CD4-positive, alpha-beta T cell (primary cell): ENCODE results near the gene P2RY1. TPM values are rescaled to one million over a fixed set of nuclear protein-coding genes. Genes with fewer than 3 reads are reported as not detected.

Experiments
- ATAC-seq: fragments of 200-7000 bp; cut with Tn5 transposase; one replicate; pipeline ENCODE4 v1.10.0; 2022; ENCODE audit warnings: mild to moderate bottlenecking; ENCODE audit not compliant: poor library complexity
- CTCF ChIA-PET: fragments of 350-600 bp; sonication (Branson Sonifier 250); formaldehyde crosslinking; loops from one replicate; lab custom pipeline; 2021; ENCODE audit warnings: antibody characterized with exemption, inconsistent platforms; lab: Charles Lee
- POLR2A ChIA-PET: fragments of 350-600 bp; sonication (Branson Sonifier 250); formaldehyde crosslinking; loops from one replicate; lab custom pipeline; 2021; ENCODE audit warnings: antibody characterized with exemption, inconsistent platforms; lab: Charles Lee
- DNase-seq, 14 experiments: peaks; one replicate each; pipeline ENCODE4 v3.0.0-alpha.2; 2013 to 2020; ENCODE audit warnings: mixed read lengths in 2 of 14
- H3K27ac ChIP-seq, 2 donors: one replicate each; pipeline versions ENCODE4 v1.5.1 to v1.7.0; 2013; ENCODE audit warnings: low read length in 2 of 2, low read depth in 1 of 2, mild to moderate bottlenecking in 1 of 2
- H3K27me3 ChIP-seq, 2 experiments: 1 replicate in 1 of 2; 2 replicates in 1 of 2; pipeline versions ENCODE4 v1.6.1 to v1.7.0; 2013; ENCODE audit warnings: low read length in 2 of 2, control low read depth in 1 of 2, mild to moderate bottlenecking in 1 of 2, moderate library complexity in 1 of 2; ENCODE audit not compliant: insufficient read depth in 2 of 2, control insufficient read depth in 1 of 2
- H3K36me3 ChIP-seq: one replicate; pipeline ENCODE4 v1.6.1; 2013; ENCODE audit warnings: low read length, control low read depth; ENCODE audit not compliant: insufficient read depth
- H3K4me1 ChIP-seq: one replicate; pipeline ENCODE4 v1.6.1; 2013; ENCODE audit warnings: low read length, control low read depth; ENCODE audit not compliant: insufficient read depth
- H3K4me3 ChIP-seq: one replicate; pipeline ENCODE4 v1.5.1; 2013; ENCODE audit warnings: mild to moderate bottlenecking, low read length, moderate library complexity
- H3K9me3 ChIP-seq, 2 experiments: 1 replicate in 1 of 2; 2 replicates in 1 of 2; pipeline versions ENCODE4 v1.6.1 to v1.7.0; 2013; ENCODE audit warnings: low read length in 2 of 2, mild to moderate bottlenecking in 2 of 2, control low read depth in 1 of 2, moderate library complexity in 1 of 2; ENCODE audit not compliant: control insufficient read depth in 1 of 2, insufficient read depth in 1 of 2
- H3K27ac Mint-ChIP-seq: one replicate; pipeline ENCODE4 v1.8.0; 2020; ENCODE audit warnings: mixed read lengths
- H3K27me3 Mint-ChIP-seq: one replicate; pipeline ENCODE4 v1.8.0; 2021; ENCODE audit warnings: mixed read lengths
- H3K36me3 Mint-ChIP-seq: one replicate; pipeline ENCODE4 v1.8.0; 2021; ENCODE audit warnings: low read depth, mixed read lengths
- H3K4me1 Mint-ChIP-seq: one replicate; pipeline ENCODE4 v1.8.0; 2021; ENCODE audit warnings: low read depth, mixed read lengths
- H3K4me3 Mint-ChIP-seq: one replicate; pipeline ENCODE4 v1.8.0; 2020; ENCODE audit warnings: mild to moderate bottlenecking, mixed read lengths
- H3K9me3 Mint-ChIP-seq: one replicate; pipeline ENCODE4 v1.8.0; 2020; ENCODE audit warnings: mixed read lengths
- intact Hi-C, 2 experiments: fragments of 100-400 bp; cut with DNase I in 1 of 2; cut with micrococcal nuclease in 1 of 2; formaldehyde crosslinking; loops; one replicate each; pipeline versions ENCODE4 v1.15.1 to v1.9.0; 2023 to 2025; cut with DNase I, micrococcal nuclease
- total RNA-seq, 174 experiments: library from RNA in 2 of 174; stranded (reverse) in 2 of 174; gene quantifications; one replicate each; pipeline ENCODE4 v1.2.3 and lab custom pipeline; 2021 to 2026
- TF ChIP-seq, protein P1 (sequence below): fragments of 200-600 bp; IDR thresholded peaks from one replicate; pipeline ENCODE4 v1.8.0; 2022; ENCODE audit warnings: antibody characterized with exemption, mild to moderate bottlenecking

P2RY1 gene
- total RNA-seq, 2 experiments from 2014 or later: 0.11 to 0.17 TPM

DNA sequence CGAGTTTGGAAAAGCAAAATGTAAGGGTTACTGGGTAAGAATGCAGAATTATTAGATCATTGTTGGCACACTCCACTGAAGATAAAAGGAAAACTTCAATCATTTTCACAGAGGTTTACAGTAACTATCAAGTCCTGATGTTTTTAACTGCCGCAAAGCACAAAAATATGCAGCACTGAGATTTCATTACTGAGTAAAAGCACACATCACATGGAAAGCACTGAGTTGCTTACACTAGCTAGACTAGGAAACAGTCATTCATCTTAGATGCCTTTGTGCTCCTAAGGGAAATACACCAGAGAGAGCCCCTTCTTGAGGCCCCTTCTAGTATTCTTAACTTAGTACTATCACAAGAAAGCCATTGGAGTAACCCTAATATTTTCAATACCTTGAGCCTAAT is 11.8 kb upstream of the P2RY1 start:
- no peaks in the 10 kb centered on the region for H3K27me3 Mint-ChIP-seq
- Histone ChIP-seq H3K27ac (no peak overlapping the region), H3K27me3 (no peaks in the 10 kb centered on the region), H3K36me3 (no peaks in the 10 kb centered on the region), H3K4me1 (no peaks in the 10 kb centered on the region), H3K9me3 (no peaks in the 10 kb centered on the region), H3K4me3 (no peak overlapping the region)
- intact Hi-C loops: no loop called here
- TF ChIP-seq, protein P1, sequence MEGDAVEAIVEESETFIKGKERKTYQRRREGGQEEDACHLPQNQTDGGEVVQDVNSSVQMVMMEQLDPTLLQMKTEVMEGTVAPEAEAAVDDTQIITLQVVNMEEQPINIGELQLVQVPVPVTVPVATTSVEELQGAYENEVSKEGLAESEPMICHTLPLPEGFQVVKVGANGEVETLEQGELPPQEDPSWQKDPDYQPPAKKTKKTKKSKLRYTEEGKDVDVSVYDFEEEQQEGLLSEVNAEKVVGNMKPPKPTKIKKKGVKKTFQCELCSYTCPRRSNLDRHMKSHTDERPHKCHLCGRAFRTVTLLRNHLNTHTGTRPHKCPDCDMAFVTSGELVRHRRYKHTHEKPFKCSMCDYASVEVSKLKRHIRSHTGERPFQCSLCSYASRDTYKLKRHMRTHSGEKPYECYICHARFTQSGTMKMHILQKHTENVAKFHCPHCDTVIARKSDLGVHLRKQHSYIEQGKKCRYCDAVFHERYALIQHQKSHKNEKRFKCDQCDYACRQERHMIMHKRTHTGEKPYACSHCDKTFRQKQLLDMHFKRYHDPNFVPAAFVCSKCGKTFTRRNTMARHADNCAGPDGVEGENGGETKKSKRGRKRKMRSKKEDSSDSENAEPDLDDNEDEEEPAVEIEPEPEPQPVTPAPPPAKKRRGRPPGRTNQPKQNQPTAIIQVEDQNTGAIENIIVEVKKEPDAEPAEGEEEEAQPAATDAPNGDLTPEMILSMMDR: no peak
- no peak for ATAC-seq
- H3K4me1 Mint-ChIP-seq: no peaks in the 10 kb centered on the region
- DNase-seq: no peak
- no peaks in the 10 kb centered on the region for H3K36me3 Mint-ChIP-seq
- no peak overlapping the region for H3K4me3 Mint-ChIP-seq
- POLR2A ChIA-PET: no interaction called here
- no peaks in the 10 kb centered on the region for H3K9me3 Mint-ChIP-seq
- CTCF ChIA-PET: no interaction called here
- no peak overlapping the region for H3K27ac Mint-ChIP-seq

DNA sequence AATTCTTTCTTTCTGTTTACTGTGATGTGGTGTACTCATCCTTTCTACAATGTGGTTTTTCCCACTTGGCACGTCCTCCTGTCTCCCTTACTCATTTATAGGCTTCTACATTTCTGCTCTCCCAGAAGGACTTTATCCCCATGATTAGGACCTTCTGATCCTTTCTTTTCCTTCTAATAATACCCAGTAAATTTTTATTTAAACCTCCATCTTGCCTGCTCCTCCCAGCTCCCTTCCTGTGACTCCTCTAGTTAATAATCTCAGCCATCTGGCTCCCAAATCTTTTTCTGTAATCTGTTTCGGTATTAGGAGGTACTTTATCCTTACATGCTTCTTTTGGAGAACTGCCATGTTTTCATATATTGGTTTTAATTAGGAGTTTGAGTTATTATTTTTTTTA is 11.2 kb upstream of the P2RY1 start:
- Histone ChIP-seq H3K9me3 (no peaks in the 10 kb centered on the region), H3K27ac (no peak overlapping the region), H3K36me3 (no peaks in the 10 kb centered on the region), H3K4me3 (no peak overlapping the region), H3K27me3 (no peaks in the 10 kb centered on the region), H3K4me1 (no peaks in the 10 kb centered on the region)
- intact Hi-C loops: no loop called here
- no peaks in the 10 kb centered on the region for H3K36me3 Mint-ChIP-seq
- TF ChIP-seq, protein P1: no peak
- H3K4me1 Mint-ChIP-seq: no peaks in the 10 kb centered on the region
- POLR2A ChIA-PET: no interaction called here
- no peak for ATAC-seq
- no peak overlapping the region for H3K27ac Mint-ChIP-seq
- no peak for DNase-seq
- CTCF ChIA-PET: no interaction called here
- H3K4me3 Mint-ChIP-seq: no peak overlapping the region
- no peaks in the 10 kb centered on the region for H3K9me3 Mint-ChIP-seq
- H3K27me3 Mint-ChIP-seq: no peaks in the 10 kb centered on the region

DNA sequence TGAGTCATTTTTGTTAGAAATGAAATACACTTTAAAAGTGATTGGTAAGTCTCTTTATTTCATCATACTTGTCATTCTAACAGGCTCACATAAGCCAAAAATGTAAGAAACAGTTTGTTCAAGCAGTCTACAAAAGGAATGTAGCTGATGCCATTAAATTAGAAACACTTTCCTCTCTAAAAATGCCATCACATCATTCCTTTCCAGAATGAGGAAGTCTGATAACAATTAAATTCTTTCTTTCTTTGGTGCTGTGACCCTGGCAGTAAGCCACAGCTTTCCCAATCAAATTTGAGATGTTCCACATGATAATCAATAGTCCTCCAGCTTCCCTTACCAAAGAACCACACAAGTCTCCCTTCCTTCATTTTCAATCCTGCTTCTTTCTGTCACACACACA is 9.4 kb upstream of the P2RY1 start:
- no peaks in the 10 kb centered on the region for H3K4me1 Mint-ChIP-seq
- no peak for DNase-seq
- Histone ChIP-seq H3K4me1 (no peaks in the 10 kb centered on the region), H3K27ac (no peak overlapping the region), H3K4me3 (no peak overlapping the region), H3K9me3 (no peaks in the 10 kb centered on the region), H3K36me3 (no peaks in the 10 kb centered on the region), H3K27me3 (no peaks in the 10 kb centered on the region)
- no peaks in the 10 kb centered on the region for H3K27me3 Mint-ChIP-seq
- CTCF ChIA-PET: no interaction called here
- TF ChIP-seq, protein P1: no peak
- no peak overlapping the region for H3K4me3 Mint-ChIP-seq
- H3K36me3 Mint-ChIP-seq: no peaks in the 10 kb centered on the region
- H3K27ac Mint-ChIP-seq: no peak overlapping the region
- H3K9me3 Mint-ChIP-seq: no peaks in the 10 kb centered on the region
- intact Hi-C loops: no loop called here
- POLR2A ChIA-PET: no interaction called here
- no peak for ATAC-seq
